ENCODE data around the gene THRB. TPM values are rescaled to one million over a fixed set of nuclear protein-coding genes. Genes with fewer than 3 reads are reported as not detected.
A peak's percentile ranks its signal among the peaks of the same experiment; 100 is the strongest.

THRB gene
- total and polyA plus RNA-seq, 9 of the 15 experiments (the other 6 are each of a cell fraction or from before 2014, with no cell fraction given) = 1.7 to 14.9 (median 6.9) TPM

GRCh38 chr3:24303057-24303754 is 191.4 kb downstream of the THRB start:
- in situ Hi-C loops (cut with MboI) (no loop called here), intact Hi-C loops (cut with micrococcal nuclease) (no loop called here)
- no TSS peak for BruUV-seq (replicated peaks)
- Histone ChIP-seq H3K4me3 (no peak overlapping the region), H3K9me3 (replicated peaks; ENCODE audit: control insufficient read depth, insufficient read depth, low read depth, low read length) (no peaks in the 10 kb centered on the region), H3K27me3 (ENCODE audit: control insufficient read depth in 2 of 2, insufficient read depth in 2 of 2, low read length in 2 of 2) (no peaks in the 10 kb centered on the region), H2AFZ (ENCODE audit: low read depth, low read length) (no peak overlapping the region), H3K9me1 (ENCODE audit: control insufficient read depth, insufficient read depth, low read length) (no peaks in the 10 kb centered on the region), H3K4me1 (replicated peaks in 1 of 2; ENCODE audit: control insufficient read depth in 2 of 2, insufficient read depth in 2 of 2, low read length in 2 of 2) (peaks cover 13 to 18% of the 10 kb centered on the region in 2 experiments), H3K4me2 (ENCODE audit: insufficient read depth, low read length) (no peak overlapping the region), H3K27ac (ENCODE audit: extremely low read depth, low read depth, low read length) (no peak overlapping the region), H3K79me2 (ENCODE audit: control insufficient read depth, insufficient read depth, low read length) (no peaks in the 10 kb centered on the region), H3K9ac (ENCODE audit: insufficient read depth in 1 of 2, low read depth in 2 of 2, low read length in 2 of 2) (peak overlapping the region in 1 of 2 experiments; percentile 3; a peak in 1 of 4 replicates), H4K20me1 (replicated peaks; ENCODE audit: control insufficient read depth, insufficient read depth, low read length) (no peaks in the 10 kb centered on the region), H3K36me3 (ENCODE audit: control insufficient read depth, insufficient read depth, low read length) (no peaks in the 10 kb centered on the region; the same call in 2 of the 3 replicates)
- POLR2A ChIA-PET = interaction anchor here (1.0 kb wide), 1 partner anchor 12 kb away, joined by 5 read pairs; no protein-coding TSS in a partner anchor
- DNase-seq (ENCODE audit: extremely low read depth in 1 of 4, low spot score in 3 of 4) (peak in 2 of 4 experiments; percentile 66 to 80), FAIRE-seq (peak; percentile 65), ATAC-seq (peak; percentile 91)
- 13% methylated on average over 7 of the region's 7 CpGs for WGBS (ENCODE audit: insufficient coverage, low coverage, missing lambda C conversion rate)
- CTCF ChIA-PET (ENCODE audit: low intra/inter-chr PET ratio) = no interaction called here
- TF ChIP-seq SMARCE1 (IDR thresholded peaks at IDR 0.05) = peak; percentile 69
- TF ChIP-seq SRF (CRISPR knock-in tag; IDR thresholded peaks at IDR 0.05) = no peak
- TF ChIP-seq ZMIZ1 (IDR thresholded peaks at IDR 0.05; ENCODE audit: low read depth in 2 of 2, low read length in 2 of 2) = 0 out of 4 replicates have a peak, but pooled peaks of 1 of the 2 experiments have one; percentile 34
- no peak for TF ChIP-seq YY1 (IDR thresholded peaks at IDR 0.05; ENCODE audit: borderline replicate concordance in 1 of 3, control insufficient read depth in 1 of 3, extremely low read depth in 1 of 3, insufficient read depth in 3 of 3, insufficient read length in 1 of 3, insufficient replicate concordance in 2 of 3, low read depth in 1 of 3, low read length in 2 of 3)
- peak; percentile 74 for TF ChIP-seq DACH1 (IDR thresholded peaks at IDR 0.05; ENCODE audit: partially characterized antibody)
- no peak for TF ChIP-seq E2F1 (CRISPR knock-in tag; IDR thresholded peaks at IDR 0.05)
- no peak for TF ChIP-seq ZNF124 (CRISPR knock-in tag; IDR thresholded peaks at IDR 0.05)
- peak; percentile 91 for TF ChIP-seq CBFA2T3 (IDR thresholded peaks at IDR 0.05)
- TF ChIP-seq FOXJ2 (tag; IDR thresholded peaks at IDR 0.05) = no peak

Measured in K562 (cell line).